Retinal pigment epithelial cell (primary cell): ENCODE measurements around the gene OTUD3.

Source experiments
- DNase-seq: peaks from one replicate; pipeline ENCODE4 v3.0.0-alpha.2; 2010; ENCODE audit warnings: low read depth
- H3K4me3 ChIP-seq: 2 replicates; pipeline ENCODE4 v1.5.1; 2011; ENCODE audit warnings: mild to moderate bottlenecking, low read length, control low read depth, moderate library complexity
- TF ChIP-seq, protein P1 (sequence below): conservative IDR thresholded peaks from 2 replicates; pipeline ENCODE4 v1.5.1; 2011; ENCODE audit warnings: low read depth, low read length, control low read depth, inconsistent platforms

The OTUD3 gene

GRCh38 chr1:19884312-19884711 lies 2.1 kb downstream of the OTUD3 start:
- H3K4me3 ChIP-seq = no peak overlapping the region
- TF ChIP-seq, protein P1, sequence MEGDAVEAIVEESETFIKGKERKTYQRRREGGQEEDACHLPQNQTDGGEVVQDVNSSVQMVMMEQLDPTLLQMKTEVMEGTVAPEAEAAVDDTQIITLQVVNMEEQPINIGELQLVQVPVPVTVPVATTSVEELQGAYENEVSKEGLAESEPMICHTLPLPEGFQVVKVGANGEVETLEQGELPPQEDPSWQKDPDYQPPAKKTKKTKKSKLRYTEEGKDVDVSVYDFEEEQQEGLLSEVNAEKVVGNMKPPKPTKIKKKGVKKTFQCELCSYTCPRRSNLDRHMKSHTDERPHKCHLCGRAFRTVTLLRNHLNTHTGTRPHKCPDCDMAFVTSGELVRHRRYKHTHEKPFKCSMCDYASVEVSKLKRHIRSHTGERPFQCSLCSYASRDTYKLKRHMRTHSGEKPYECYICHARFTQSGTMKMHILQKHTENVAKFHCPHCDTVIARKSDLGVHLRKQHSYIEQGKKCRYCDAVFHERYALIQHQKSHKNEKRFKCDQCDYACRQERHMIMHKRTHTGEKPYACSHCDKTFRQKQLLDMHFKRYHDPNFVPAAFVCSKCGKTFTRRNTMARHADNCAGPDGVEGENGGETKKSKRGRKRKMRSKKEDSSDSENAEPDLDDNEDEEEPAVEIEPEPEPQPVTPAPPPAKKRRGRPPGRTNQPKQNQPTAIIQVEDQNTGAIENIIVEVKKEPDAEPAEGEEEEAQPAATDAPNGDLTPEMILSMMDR = no peak
- no peak for DNase-seq

DNA sequence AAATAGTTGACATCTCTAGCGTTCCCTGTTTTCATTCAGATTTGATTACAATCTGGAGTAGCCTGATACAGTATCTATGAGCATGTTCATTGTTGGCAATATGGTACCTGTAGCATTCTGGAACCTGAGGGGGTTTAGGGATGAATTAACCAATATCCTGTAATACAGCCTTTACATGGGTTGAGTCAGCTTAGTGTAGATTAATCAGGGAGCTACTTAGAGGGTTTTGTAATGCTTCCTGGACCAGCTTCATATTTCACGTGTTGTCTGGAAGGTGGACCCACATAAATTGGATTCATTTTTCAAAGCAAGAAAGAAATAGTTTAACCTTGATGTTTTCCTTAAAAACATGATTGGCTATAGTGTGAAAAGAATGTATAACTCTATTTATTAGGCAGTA lies 3.6 kb downstream of the OTUD3 start:
- TF ChIP-seq, protein P1 = no peak
- no peak overlapping the region for H3K4me3 ChIP-seq
- no peak for DNase-seq

GRCh38 chr1:19888112-19888511 lies 5.9 kb downstream of the OTUD3 start:
- TF ChIP-seq, protein P1 = no peak
- DNase-seq = no peak
- H3K4me3 ChIP-seq = no peak overlapping the region

- no peak overlapping the region for H3K4me3 ChIP-seq
- DNase-seq = no peak
- TF ChIP-seq, protein P1 = no peak
Measured at GRCh38 chr1:19889656-19890055, 7.5 kb downstream of the OTUD3 start.

DNA sequence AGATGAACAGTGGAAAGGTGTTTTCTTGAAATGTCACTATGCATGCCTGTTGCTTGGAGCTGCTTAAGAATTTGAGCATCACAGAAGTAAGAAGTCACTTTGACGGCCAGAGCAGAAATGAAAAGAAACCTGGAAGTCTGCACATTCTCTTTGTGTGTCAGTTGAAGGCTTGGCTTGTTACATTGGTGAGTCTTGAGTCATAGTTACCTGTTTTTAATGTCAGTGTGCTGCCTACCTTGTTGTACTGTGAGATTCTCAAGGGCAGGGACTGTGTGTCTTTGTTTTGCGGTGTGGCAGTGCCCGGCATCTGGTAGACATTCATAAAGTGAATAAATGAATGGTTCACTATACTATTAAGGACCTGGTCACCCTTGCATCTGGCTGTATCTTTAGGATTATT lies 9.9 kb downstream of the OTUD3 start:
- TF ChIP-seq, protein P1 = no peak
- no peak for DNase-seq
- H3K4me3 ChIP-seq = no peak overlapping the region

DNA sequence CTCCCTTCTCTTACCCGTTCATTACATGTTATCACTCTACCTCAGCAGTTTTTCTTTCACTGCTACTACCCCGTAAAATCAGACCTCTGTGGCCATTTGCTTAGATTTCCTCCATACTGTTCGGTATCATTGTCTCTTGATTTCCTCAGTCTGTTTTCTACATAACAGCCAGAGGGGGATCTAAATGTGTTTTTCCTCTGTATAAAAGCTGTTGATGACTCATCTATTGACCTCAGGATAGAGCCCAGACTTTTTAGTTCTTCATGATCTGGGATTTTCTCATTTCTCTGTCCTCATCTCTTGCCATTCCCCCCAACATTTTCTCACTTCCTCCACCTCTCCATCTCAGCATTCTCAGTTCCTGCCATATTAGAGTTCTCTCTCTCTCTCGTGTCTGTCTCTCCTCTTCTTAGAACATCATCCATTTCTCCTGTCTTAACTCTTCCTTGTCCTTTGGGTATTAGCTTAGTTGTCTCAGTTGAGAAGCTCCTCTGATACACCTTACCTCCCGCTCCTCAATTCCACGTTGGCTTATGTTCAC lies 10.5 kb downstream of the OTUD3 start:
- no peak overlapping the region for H3K4me3 ChIP-seq
- no peak for DNase-seq
- TF ChIP-seq, protein P1 = no peak

DNA sequence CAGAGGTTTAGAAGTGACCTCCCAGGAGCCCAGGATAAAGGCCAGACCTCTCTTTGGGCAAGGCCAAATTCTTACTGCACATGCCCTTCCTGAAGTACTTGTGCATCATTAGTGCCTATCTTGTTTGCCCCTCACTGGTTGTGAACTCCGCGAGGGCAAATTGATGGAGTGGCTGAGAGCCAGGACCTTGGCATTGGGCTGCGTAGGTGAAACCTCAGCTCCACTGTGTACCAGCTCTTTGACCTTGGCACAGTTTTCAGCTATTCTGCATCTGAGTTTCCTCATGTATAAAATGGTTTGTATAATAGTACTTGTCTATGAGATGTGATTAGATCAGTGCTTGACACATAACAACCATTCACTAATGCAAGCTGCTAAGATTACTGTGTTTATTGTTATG lies 11.5 kb downstream of the OTUD3 start:
- DNase-seq = no peak
- TF ChIP-seq, protein P1 = no peak
- no peak overlapping the region for H3K4me3 ChIP-seq
